ENCODE data around the gene SORCS2. TPM values are rescaled to one million over a fixed set of nuclear protein-coding genes. Genes with fewer than 3 reads are reported as not detected.

The SORCS2 gene
- total RNA-seq, 4 donors from 2014 or later: 1.1 to 2.5 (median 2.0) TPM

DNA sequence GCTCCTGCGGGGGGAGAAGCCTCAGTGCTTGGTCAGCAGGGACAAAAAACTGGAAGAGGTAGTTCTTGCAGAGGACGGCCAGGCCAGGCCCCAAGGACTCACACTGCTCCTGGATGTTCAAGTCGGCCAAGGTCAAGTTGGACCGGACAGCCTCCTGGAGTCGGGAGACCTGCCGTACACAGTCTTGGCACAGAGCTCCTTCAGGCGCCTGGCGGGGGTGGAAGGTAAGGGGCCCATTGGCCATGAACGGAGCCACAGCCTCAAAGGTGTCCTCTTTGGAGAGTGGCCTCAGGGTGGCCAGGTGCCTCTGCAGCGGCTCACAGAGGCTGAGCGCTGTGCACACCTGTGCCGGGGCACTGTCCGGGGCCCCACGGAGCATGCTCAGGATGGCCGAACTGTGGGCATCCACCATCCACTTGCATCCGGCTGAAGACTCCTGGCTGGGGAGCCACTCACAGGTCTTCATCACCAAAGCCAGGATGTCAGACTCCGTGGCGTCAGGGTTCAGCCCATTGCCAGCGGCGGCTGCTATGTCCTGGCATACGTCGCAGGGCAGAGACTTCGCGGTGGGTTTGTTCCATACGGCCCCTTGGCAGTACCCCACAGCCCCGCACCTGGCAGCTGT lies 241.9 kb downstream of the SORCS2 start:
- Histone ChIP-seq H3K27ac (no peak overlapping the region), H3K9me3 (no peaks in the 10 kb centered on the region), H3K36me3 (no peaks in the 10 kb centered on the region), H3K4me3 (no peak overlapping the region), H3K4me1 (peaks cover 2 to 29% (median 10%) of the 10 kb centered on the region in 3 donors), H3K27me3 (peaks cover 0 to 9% (median 0%) of the 10 kb centered on the region in 4 donors)
- intact Hi-C loops (cut with DNase I): no loop called here
- 68 to 70% methylated on average over 8 to 12 of the region's 26 CpGs for WGBS, 2 donors
- no peak for DNase-seq
- TF ChIP-seq, protein P1, sequence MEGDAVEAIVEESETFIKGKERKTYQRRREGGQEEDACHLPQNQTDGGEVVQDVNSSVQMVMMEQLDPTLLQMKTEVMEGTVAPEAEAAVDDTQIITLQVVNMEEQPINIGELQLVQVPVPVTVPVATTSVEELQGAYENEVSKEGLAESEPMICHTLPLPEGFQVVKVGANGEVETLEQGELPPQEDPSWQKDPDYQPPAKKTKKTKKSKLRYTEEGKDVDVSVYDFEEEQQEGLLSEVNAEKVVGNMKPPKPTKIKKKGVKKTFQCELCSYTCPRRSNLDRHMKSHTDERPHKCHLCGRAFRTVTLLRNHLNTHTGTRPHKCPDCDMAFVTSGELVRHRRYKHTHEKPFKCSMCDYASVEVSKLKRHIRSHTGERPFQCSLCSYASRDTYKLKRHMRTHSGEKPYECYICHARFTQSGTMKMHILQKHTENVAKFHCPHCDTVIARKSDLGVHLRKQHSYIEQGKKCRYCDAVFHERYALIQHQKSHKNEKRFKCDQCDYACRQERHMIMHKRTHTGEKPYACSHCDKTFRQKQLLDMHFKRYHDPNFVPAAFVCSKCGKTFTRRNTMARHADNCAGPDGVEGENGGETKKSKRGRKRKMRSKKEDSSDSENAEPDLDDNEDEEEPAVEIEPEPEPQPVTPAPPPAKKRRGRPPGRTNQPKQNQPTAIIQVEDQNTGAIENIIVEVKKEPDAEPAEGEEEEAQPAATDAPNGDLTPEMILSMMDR (IDR thresholded peaks at IDR 0.05): no peak
- no peak for TF ChIP-seq POLR2A (IDR thresholded peaks at IDR 0.05)

DNA sequence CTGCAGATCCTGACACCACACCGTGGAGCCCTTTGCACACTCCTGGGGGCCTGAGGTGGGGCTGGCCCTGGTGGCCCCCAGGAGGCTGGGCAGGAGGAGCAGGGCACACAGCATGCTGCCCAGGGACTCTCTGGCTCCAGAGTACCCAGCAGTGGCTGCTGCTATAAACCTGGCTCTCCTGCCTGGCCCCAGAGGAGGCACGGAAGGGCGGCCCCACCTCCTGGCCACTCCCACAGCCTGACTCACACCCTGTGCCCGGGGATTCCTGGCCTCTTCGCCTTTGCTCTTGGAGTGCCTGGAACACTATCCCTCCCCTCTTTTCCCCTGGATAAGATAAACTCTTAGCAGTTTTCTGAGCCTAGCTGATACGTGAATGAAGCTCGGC lies 242.4 kb downstream of the SORCS2 start, which contains the start of gene PSAPL1:
TSS of gene PSAPL1 (minus strand) at position 165 of the 385 bp plus-strand sequence. CDS start at position 114, 51 bp downstream.
- Histone ChIP-seq H3K36me3 (no peaks in the 10 kb centered on the region), H3K4me1 (peaks cover 2 to 29% (median 10%) of the 10 kb centered on the region in 3 donors), H3K4me3 (no peak within 1 kb of the TSS), H3K9me3 (no peaks in the 10 kb centered on the region), H3K27ac (no peak within 1 kb of the TSS), H3K27me3 (peaks cover 0 to 9% (median 0%) of the 10 kb centered on the region in 4 donors)
- 20 to 28% methylated on average over 1 to 4 of the region's 7 CpGs for WGBS, 2 donors
- intact Hi-C loops (cut with DNase I): no loop called here
- no peak for DNase-seq
- no peak for TF ChIP-seq POLR2A (IDR thresholded peaks at IDR 0.05)
- TF ChIP-seq, protein P1 (IDR thresholded peaks at IDR 0.05): no peak

- intact Hi-C loops (cut with DNase I): no loop called here
- Histone ChIP-seq H3K27ac (no peak overlapping the region), H3K36me3 (no peaks in the 10 kb centered on the region), H3K4me3 (no peak overlapping the region), H3K27me3 (peaks cover 0 to 9% (median 0%) of the 10 kb centered on the region in 4 donors), H3K4me1 (peaks cover 2 to 27% (median 10%) of the 10 kb centered on the region in 3 donors), H3K9me3 (no peaks in the 10 kb centered on the region)
- 78 to 79% methylated on average over 10 to 11 of the region's 11 CpGs for WGBS, 2 donors
- no peak for TF ChIP-seq POLR2A (IDR thresholded peaks at IDR 0.05)
- TF ChIP-seq, protein P1 (IDR thresholded peaks at IDR 0.05): no peak
- DNase-seq: no peak
Observed at GRCh38 chr4:7435471-7436061, 243.2 kb downstream of the SORCS2 start.

GRCh38 chr4:7436256-7436655 lies 243.9 kb downstream of the SORCS2 start:
- no peak for DNase-seq
- 69 to 76% methylated on average over 5 to 12 of the region's 13 CpGs for WGBS, 2 donors
- no peaks in the 10 kb centered on the region for H3K36me3 ChIP-seq
- intact Hi-C loops (cut with DNase I): no loop called here
- peaks cover 0 to 9% (median 0%) of the 10 kb centered on the region in 4 donors for H3K27me3 ChIP-seq
- peaks cover 2 to 20% (median 10%) of the 10 kb centered on the region in 3 donors for H3K4me1 ChIP-seq
- no peak for TF ChIP-seq POLR2A (IDR thresholded peaks at IDR 0.05)
- TF ChIP-seq, protein P1 (IDR thresholded peaks at IDR 0.05): no peak
- no peak overlapping the region for H3K27ac ChIP-seq
- no peaks in the 10 kb centered on the region for H3K9me3 ChIP-seq
- no peak overlapping the region for H3K4me3 ChIP-seq

DNA sequence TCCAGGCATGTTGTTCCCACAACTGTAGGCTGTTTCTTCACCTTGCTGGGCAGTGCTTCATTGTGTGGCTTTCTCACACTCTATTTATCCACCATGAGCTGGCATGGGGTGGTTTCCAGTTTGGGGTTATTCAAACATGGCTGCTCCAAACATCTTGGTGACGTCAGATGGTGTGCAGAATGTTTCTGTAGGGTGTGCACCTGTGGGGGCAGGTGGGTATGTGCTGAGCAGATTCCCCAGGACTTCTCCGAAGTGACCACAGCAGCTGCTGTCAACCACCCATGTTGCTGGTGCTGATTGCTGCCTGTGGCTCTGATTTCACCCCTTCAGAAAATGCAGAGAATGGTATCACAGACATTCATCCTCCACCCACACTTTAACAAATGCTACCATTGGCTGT lies 247.4 kb downstream of the SORCS2 start:
- Histone ChIP-seq H3K9me3 (no peaks in the 10 kb centered on the region), H3K36me3 (no peaks in the 10 kb centered on the region), H3K27ac (no peak overlapping the region), H3K4me3 (no peak overlapping the region), H3K27me3 (peaks cover 0 to 20% (median 0%) of the 10 kb centered on the region in 4 donors), H3K4me1 (peaks cover 0 to 6% (median 6%) of the 10 kb centered on the region in 3 donors)
- DNase-seq: no peak
- 80 to 82% methylated on average over 1 to 2 of the region's 2 CpGs for WGBS, 2 donors
- intact Hi-C loops (cut with DNase I): no loop called here
- TF ChIP-seq, protein P1 (IDR thresholded peaks at IDR 0.05): no peak
- TF ChIP-seq POLR2A (IDR thresholded peaks at IDR 0.05): no peak

Data from esophagus squamous epithelium (tissue), 5 donors.